ENCODE measurements around the gene NTRK2. TPM values are rescaled to one million over a fixed set of nuclear protein-coding genes. Genes with fewer than 3 reads are reported as not detected.

NTRK2 gene
- total RNA-seq, 1 donor from 2014 or later: 0.02 TPM

GRCh38 chr9:84834426-84834825 lies 164.9 kb downstream of the NTRK2 start:
- no peaks in the 10 kb centered on the region for H3K36me3 ChIP-seq
- peaks cover 3% of the 10 kb centered on the region for H3K27me3 Mint-ChIP-seq (ENCODE audit: insufficient read depth, low read depth)
- H3K4me1 ChIP-seq: peaks cover 24% of the 10 kb centered on the region
- no peaks in the 10 kb centered on the region for H3K27me3 ChIP-seq
- H3F3A ChIP-seq (ENCODE audit: low read depth): peaks cover 6% of the 10 kb centered on the region
- H3K36me3 Mint-ChIP-seq: no peaks in the 10 kb centered on the region
- no peaks in the 10 kb centered on the region for H3K9me3 ChIP-seq (ENCODE audit: low read depth)
- H3K79me2 ChIP-seq (ENCODE audit: low read depth): no peaks in the 10 kb centered on the region
- no peak for DNase-seq (ENCODE audit: low spot score)
- no peak overlapping the region for H3K4me2 ChIP-seq
- H3K9ac ChIP-seq: no peak overlapping the region
- no peak for TF ChIP-seq EZH2 (IDR thresholded peaks at IDR 0.05)
- no peak for TF ChIP-seq EZH2phosphoT487 (IDR thresholded peaks at IDR 0.05)
- TF ChIP-seq, protein P1, sequence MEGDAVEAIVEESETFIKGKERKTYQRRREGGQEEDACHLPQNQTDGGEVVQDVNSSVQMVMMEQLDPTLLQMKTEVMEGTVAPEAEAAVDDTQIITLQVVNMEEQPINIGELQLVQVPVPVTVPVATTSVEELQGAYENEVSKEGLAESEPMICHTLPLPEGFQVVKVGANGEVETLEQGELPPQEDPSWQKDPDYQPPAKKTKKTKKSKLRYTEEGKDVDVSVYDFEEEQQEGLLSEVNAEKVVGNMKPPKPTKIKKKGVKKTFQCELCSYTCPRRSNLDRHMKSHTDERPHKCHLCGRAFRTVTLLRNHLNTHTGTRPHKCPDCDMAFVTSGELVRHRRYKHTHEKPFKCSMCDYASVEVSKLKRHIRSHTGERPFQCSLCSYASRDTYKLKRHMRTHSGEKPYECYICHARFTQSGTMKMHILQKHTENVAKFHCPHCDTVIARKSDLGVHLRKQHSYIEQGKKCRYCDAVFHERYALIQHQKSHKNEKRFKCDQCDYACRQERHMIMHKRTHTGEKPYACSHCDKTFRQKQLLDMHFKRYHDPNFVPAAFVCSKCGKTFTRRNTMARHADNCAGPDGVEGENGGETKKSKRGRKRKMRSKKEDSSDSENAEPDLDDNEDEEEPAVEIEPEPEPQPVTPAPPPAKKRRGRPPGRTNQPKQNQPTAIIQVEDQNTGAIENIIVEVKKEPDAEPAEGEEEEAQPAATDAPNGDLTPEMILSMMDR (IDR thresholded peaks at IDR 0.05): no peak
- H3K4me3 ChIP-seq: no peak overlapping the region
- H3K27ac ChIP-seq: no peak overlapping the region
- H3K27ac Mint-ChIP-seq: no peak overlapping the region
- H3K9me3 Mint-ChIP-seq: no peaks in the 10 kb centered on the region
- no peak overlapping the region for H3K4me3 Mint-ChIP-seq
- no peak overlapping the region for H2AFZ ChIP-seq (replicated peaks)
- H3K4me1 Mint-ChIP-seq: peaks cover 26% of the 10 kb centered on the region
- H4K20me1 ChIP-seq (ENCODE audit: low read depth): no peaks in the 10 kb centered on the region

DNA sequence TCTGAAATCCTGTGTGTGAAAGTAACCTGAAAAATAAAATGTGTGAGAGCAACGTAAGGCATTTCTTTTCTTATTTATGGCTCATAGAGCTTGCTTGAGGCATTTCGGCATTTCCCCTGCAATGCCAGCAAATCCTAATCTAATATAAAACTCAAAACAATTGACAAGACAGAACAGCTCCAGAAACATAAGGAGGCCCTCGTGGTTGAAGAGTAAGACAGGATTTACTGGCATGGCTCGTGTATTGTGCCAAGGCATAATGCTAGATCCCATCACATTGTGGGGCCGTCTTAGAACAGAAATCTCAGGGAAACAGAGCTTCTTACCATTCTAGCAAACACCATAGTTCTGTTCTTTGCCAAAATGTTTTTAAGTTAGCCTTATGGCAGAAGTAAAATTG lies 166.2 kb downstream of the NTRK2 start:
- Histone ChIP-seq H3K27ac (no peak overlapping the region), H3F3A (ENCODE audit: low read depth) (no peaks in the 10 kb centered on the region), H3K4me3 (no peak overlapping the region), H2AFZ (replicated peaks) (no peak overlapping the region), H3K79me2 (ENCODE audit: low read depth) (no peaks in the 10 kb centered on the region), H3K4me2 (no peak overlapping the region), H3K9ac (no peak overlapping the region), H3K4me1 (peaks cover 28% of the 10 kb centered on the region), H3K36me3 (no peaks in the 10 kb centered on the region), H3K9me3 (ENCODE audit: low read depth) (no peaks in the 10 kb centered on the region), H3K27me3 (no peaks in the 10 kb centered on the region), H4K20me1 (ENCODE audit: low read depth) (no peaks in the 10 kb centered on the region)
- no peaks in the 10 kb centered on the region for H3K36me3 Mint-ChIP-seq
- peaks cover 3% of the 10 kb centered on the region for H3K27me3 Mint-ChIP-seq (ENCODE audit: insufficient read depth, low read depth)
- peaks cover 33% of the 10 kb centered on the region for H3K4me1 Mint-ChIP-seq
- no peak for TF ChIP-seq EZH2 (IDR thresholded peaks at IDR 0.05)
- TF ChIP-seq, protein P1 (IDR thresholded peaks at IDR 0.05): no peak
- TF ChIP-seq EZH2phosphoT487 (IDR thresholded peaks at IDR 0.05): no peak
- no peaks in the 10 kb centered on the region for H3K9me3 Mint-ChIP-seq
- no peak overlapping the region for H3K4me3 Mint-ChIP-seq
- no peak for DNase-seq (ENCODE audit: low spot score)
- no peak overlapping the region for H3K27ac Mint-ChIP-seq

DNA sequence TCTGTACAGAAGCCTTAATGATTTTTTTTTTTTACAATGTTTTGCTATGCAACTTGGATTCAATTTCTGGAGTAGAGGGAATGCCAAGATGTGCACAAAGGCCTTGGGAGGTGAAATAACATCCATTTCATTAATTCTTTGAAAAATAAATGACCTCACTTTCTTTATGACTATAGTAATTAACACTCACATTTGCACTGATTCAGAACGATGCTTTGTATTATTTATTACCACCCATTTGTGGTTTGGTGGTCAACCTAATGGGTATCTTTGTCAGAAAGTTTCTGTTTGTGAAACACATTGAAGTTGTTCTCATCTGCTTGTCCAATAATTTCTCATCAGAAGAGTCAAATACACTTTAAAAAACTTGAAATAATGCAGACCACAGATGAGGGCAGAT lies 169.3 kb downstream of the NTRK2 start:
- H4K20me1 ChIP-seq (ENCODE audit: low read depth): no peaks in the 10 kb centered on the region
- H3K27me3 ChIP-seq: no peaks in the 10 kb centered on the region
- no peaks in the 10 kb centered on the region for H3K36me3 ChIP-seq
- no peak overlapping the region for H3K27ac ChIP-seq
- no peaks in the 10 kb centered on the region for H3K9me3 Mint-ChIP-seq
- no peaks in the 10 kb centered on the region for H3K36me3 Mint-ChIP-seq
- no peaks in the 10 kb centered on the region for H3K79me2 ChIP-seq (ENCODE audit: low read depth)
- H3F3A ChIP-seq (ENCODE audit: low read depth): no peaks in the 10 kb centered on the region
- H3K4me2 ChIP-seq: no peak overlapping the region
- H3K4me3 ChIP-seq: no peak overlapping the region
- TF ChIP-seq, protein P1 (IDR thresholded peaks at IDR 0.05): no peak
- no peak for TF ChIP-seq EZH2 (IDR thresholded peaks at IDR 0.05)
- TF ChIP-seq EZH2phosphoT487 (IDR thresholded peaks at IDR 0.05): no peak
- H3K9me3 ChIP-seq (ENCODE audit: low read depth): no peaks in the 10 kb centered on the region
- no peak overlapping the region for H3K27ac Mint-ChIP-seq
- no peak overlapping the region for H3K4me3 Mint-ChIP-seq
- H3K4me1 ChIP-seq: peaks cover 17% of the 10 kb centered on the region
- DNase-seq (ENCODE audit: low spot score): no peak
- H3K27me3 Mint-ChIP-seq (ENCODE audit: insufficient read depth, low read depth): peaks cover 3% of the 10 kb centered on the region
- no peak overlapping the region for H3K9ac ChIP-seq
- peaks cover 37% of the 10 kb centered on the region for H3K4me1 Mint-ChIP-seq
- peak overlapping the region; percentile 91 for H2AFZ ChIP-seq (replicated peaks)

Measured in neural progenitor cell (in vitro differentiated cells).